ENCODE measurements around the gene PLK3.
"Not testable (repeated sequence)": the region's sequence is repeated elsewhere in the genome, so short reads cannot be mapped to it uniquely, and the experiment has no call there.

The PLK3 gene

GRCh38 chr1:44787506-44787905 is 12.7 kb upstream of the PLK3 start:
- DNase-seq (ENCODE audit: low read depth in 2 of 2) = no peak

GRCh38 chr1:44788120-44788860 is 11.9 kb upstream of the PLK3 start, which contains the start of gene BEST4:
TSS of gene BEST4 (minus strand) at chr1:44788170. CDS start at chr1:44787705, 465 bp downstream.
- DNase-seq (ENCODE audit: low read depth in 2 of 2) = no peak

GRCh38 chr1:44790968-44791801 is 9.0 kb upstream of the PLK3 start:
- DNase-seq (ENCODE audit: low read depth in 2 of 2) = no peak

- no peak for DNase-seq (ENCODE audit: low read depth in 2 of 2)
Observed at GRCh38 chr1:44792736-44793502, 7.3 kb upstream of the PLK3 start.

GRCh38 chr1:44797886-44798285 is 2.3 kb upstream of the PLK3 start:
- not testable (repeated sequence) for DNase-seq (ENCODE audit: low read depth in 2 of 2)

DNA sequence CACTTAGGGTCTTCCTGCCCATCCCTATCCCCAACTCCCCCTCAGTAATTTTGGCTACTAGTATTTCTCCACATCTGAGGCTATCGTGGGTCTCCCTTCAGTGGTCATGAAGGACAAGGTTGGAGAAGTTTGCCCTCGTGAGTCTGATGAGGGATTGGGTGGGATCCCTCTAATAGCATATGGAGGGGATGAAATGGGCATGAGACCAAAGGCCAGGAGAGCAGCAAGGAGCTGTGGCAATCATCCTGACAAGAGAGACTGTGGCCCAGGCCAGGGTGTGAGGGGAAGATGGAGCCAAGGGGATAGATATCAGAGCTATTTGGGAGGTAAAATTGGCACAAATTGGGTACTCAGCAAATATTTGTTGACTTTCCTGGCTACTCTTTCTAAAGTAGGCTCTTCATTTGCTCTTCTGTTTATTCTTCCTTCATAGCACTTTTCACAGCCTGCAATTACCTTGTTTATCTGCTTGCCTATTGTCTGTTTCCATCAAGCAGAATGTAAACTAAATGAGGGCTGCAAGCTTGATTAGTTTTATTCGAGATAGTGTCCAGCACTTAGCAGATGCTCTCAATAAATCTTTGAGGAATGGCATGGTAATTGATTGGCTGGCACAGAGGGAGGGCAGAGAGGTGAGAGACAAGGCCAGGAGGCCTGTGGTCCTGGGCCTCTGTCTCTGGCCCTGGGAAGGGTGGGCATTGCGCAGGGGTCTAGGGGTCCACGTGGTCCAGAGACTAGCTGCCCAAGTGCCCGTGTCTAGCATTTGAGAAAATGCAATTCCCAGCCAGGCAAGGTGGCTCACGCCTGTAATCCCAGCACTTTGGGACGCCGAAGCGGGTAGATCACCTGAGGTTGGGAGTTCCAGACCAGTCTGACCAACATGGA is 1.5 kb upstream of the PLK3 start:
- DNase-seq (ENCODE audit: low read depth in 2 of 2) = no peak

DNA sequence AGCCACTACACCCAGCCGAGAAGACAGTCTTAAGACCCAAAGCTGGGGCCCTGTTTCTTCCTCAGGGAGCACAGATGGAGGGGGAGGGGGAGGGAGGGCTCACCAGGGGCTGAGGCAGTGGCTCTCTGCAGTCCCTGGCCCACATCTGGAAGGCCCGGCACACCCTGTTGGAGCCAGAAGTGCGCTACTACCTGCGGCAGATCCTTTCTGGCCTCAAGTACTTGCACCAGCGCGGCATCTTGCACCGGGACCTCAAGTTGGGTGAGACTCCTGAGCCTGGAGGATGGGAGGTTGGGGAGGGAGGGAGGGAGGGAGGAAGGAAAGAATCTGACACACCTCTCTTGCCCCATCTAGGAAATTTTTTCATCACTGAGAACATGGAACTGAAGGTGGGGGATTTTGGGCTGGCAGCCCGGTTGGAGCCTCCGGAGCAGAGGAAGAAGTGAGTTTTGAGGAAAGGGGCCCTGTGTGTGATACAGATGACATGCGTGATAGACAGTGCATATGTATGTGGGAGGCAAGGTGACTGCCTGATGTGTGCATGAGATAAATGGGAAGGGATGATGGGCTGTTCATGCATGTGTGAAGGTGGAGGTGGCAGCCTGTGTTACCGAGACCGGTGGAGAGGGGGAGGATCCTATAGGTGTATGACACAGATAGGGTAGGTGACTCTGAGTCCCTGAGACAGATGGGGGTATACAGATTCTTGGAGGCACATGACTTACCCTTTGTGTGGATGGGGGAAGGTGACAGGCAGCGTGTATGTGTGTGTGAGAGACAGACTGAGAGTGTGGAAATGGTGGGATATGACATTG is 1.5 kb downstream of the PLK3 start:
- DNase-seq (ENCODE audit: low read depth in 2 of 2) = no peak

GRCh38 chr1:44802306-44803061 is 2.3 kb downstream of the PLK3 start:
- no peak for DNase-seq (ENCODE audit: low read depth in 2 of 2)

- no peak for DNase-seq (ENCODE audit: low read depth in 2 of 2)
Observed at GRCh38 chr1:44803062-44803311, 2.8 kb downstream of the PLK3 start.

GRCh38 chr1:44803312-44804095 is 3.3 kb downstream of the PLK3 start:
- DNase-seq (ENCODE audit: low read depth in 2 of 2) = no peak

GRCh38 chr1:44805311-44806024 is 5.3 kb downstream of the PLK3 start:
- no peak for DNase-seq (ENCODE audit: low read depth in 2 of 2)

DNA sequence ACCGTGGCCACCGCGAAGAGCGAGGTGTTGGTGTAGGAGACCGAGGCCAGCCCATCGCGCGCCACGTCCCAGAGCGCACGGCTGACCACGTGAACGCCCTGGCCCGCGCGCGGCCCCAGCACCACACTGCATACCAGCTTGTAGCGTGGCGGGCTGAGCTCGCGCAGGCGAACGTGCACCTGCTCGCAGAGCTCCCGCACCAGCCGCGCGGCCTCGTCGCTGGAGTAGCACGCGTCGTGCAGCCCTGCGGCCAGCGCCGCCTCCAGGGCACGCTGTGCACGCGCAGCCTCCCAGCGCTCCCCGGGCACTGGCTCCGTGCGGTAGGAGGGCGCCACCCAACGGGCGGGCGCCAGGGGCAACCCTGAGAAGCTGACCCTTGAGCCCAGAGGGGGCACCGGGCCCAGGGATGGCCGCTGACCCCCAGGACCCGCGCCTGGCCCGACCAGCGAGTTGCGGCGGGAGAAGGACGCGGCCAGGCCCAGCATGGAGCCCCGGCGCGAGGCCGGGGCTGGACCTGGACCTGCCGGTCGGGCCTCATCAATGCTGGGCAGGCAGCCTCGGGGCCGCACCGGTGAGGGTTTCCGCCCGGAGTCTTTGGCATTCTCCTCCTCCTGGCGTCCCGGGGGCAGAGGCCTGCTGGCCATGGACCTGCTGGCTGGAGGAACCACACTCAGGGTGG is 6.0 kb downstream of the PLK3 start:
- no peak for DNase-seq (ENCODE audit: low read depth in 2 of 2)

DNA sequence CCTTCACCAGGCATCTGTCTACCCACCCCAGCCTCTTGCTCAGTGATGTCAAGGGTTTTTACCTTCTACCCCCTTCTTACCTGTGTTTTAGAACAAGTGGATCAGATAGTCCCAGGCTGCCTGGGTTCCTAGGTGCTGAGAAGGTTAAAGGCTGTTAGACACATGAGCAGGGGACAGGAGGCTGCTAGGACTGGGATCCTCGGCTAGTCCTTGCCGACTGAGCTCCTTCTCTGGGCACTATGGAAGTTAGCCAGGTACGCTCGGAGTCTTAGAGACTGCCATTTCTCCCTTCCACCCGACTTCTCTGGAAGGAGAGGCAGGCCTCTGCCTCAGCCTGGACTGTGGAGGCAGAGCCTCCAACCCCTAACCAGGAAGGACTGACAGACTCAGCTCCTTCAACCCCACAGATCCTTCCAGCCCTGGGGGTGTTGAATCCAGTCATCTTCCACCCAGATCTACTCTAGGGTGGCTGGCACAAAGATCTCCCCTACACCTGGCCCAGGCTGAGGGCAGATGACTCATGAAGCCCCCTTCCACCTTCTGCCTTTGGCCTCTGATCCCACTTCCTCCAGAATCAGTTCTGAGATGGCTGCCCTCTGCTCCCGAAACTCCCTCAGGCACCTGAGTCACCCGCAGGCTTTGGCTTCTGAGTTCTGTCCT is 6.7 kb downstream of the PLK3 start, which contains the start of gene DYNLT4:
Gene DYNLT4 (minus strand): TSS at position 648 of the 660 bp plus-strand sequence. CDS start 683 bp downstream, outside the sequence.
- no peak for DNase-seq (ENCODE audit: low read depth in 2 of 2)

- DNase-seq (ENCODE audit: low read depth in 2 of 2) = peak; percentile 75 to 82
Observed at GRCh38 chr1:44807364-44808062, 7.3 kb downstream of the PLK3 start.

DNA sequence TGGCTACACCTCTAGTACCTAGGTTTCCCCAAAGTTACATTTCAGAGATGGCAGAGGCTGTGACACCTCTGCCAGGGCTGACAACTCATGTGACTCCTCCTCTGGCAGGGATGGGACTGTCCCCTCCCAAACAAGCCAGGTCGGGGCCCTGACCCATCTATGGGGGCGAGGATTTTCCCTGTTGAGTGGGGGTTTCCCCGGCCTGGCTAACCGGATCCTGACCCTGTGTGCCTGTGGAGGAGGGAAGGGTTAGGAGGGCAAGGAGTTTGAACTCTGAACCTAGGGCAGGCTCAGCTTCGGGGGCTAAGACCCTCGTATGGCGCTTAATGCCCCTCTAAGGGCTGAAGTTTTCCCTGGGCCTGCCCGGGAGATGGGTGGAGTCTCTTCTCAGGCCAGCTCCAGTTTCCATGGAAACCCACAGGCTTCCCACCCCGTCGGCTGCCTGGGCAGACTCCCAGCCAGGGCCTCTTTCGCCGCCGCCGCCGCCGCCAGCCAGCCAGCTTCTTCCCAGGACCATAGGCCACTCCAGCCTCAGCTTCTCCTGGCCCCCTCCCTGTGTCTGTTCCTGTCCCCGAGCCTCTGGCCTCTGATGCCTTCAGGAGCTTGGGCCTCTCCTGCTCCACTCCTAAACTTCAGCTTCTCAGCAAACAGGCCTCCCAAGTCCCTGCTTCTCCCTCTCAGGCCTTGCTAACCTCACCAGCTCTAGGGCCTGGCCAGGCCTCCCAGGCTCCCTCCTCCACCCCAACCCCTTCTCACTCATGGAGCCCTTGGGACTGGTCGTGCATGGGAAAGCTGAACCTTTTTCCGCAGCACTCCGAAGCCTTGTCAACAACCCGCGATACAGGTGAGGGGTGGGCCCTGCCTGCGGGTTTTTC is 8.1 kb downstream of the PLK3 start, which contains the start of gene BTBD19:
Gene BTBD19 (plus strand): TSS at position 461 of the 875 bp plus-strand sequence. CDS start 298 bp downstream, at position 759.
- no peak for DNase-seq (ENCODE audit: low read depth in 2 of 2)

Measured in stimulated activated CD8-positive, alpha-beta memory T cell treated with anti-CD3 and anti-CD28 coated beads, Interleukin-2, amount 100 ng/mL, for 1 hour (primary cell).